Epidermal melanocyte (primary cell): Measurements from ENCODE around the gene THADA.

Experiments
- DNase-seq: peaks from one replicate; pipeline ENCODE4 v3.0.0; 2011; ENCODE audit warnings: low spot score; ENCODE audit not compliant: insufficient read length

The THADA gene

GRCh38 chr2:43255296-43255910 is 340.4 kb downstream of the THADA start:
- no peak for DNase-seq

- no peak for DNase-seq
Measured at GRCh38 chr2:43254331-43254730, 341.5 kb downstream of the THADA start.

GRCh38 chr2:43251171-43251731 is 344.6 kb downstream of the THADA start:
- DNase-seq: peak; percentile 54

- DNase-seq: no peak
Measured at GRCh38 chr2:43250015-43250414, 345.8 kb downstream of the THADA start.

- no peak for DNase-seq
Measured at GRCh38 chr2:43248621-43249020, 347.2 kb downstream of the THADA start.

GRCh38 chr2:43246641-43247040 is 349.2 kb downstream of the THADA start:
- DNase-seq: no peak

GRCh38 chr2:43241558-43241957 is 354.3 kb downstream of the THADA start:
- DNase-seq: no peak

GRCh38 chr2:43240766-43241150 is 355.1 kb downstream of the THADA start:
- DNase-seq: no peak

GRCh38 chr2:43239981-43240765 is 355.7 kb downstream of the THADA start:
- no peak for DNase-seq

GRCh38 chr2:43238813-43239212 is 357.0 kb downstream of the THADA start:
- no peak for DNase-seq

GRCh38 chr2:43238176-43238575 is 357.7 kb downstream of the THADA start:
- DNase-seq: no peak

GRCh38 chr2:43233218-43234212 is 362.3 kb downstream of the THADA start:
- no peak for DNase-seq

- DNase-seq: no peak
Measured at GRCh38 chr2:43230951-43231827, 364.6 kb downstream of the THADA start.

GRCh38 chr2:43230351-43230885 is 365.4 kb downstream of the THADA start:
- DNase-seq: no peak

GRCh38 chr2:43228756-43229659 is 366.8 kb downstream of the THADA start:
- no peak for DNase-seq

- no peak for DNase-seq
Measured at GRCh38 chr2:43228321-43228751, 367.5 kb downstream of the THADA start.

- no peak for DNase-seq
Measured at GRCh38 chr2:43227830-43228281, 368.0 kb downstream of the THADA start.

- peak; percentile 79 for DNase-seq
Measured at GRCh38 chr2:43226955-43227829, 368.6 kb downstream of the THADA start.
